Ishikawa (cell line): ENCODE measurements around the gene CACYBP.

Experiments used
- FOXM1 ChIP-seq: IDR thresholded peaks from 2 replicates; pipeline ENCODE4 v1.6.1; 2012; ENCODE audit warnings: low read depth, borderline replicate concordance
- REST ChIP-seq: IDR thresholded peaks from 2 replicates; pipeline ENCODE4 v1.6.1; 2012; ENCODE audit warnings: low read depth, mild to moderate bottlenecking
- USF1 ChIP-seq: IDR thresholded peaks from 2 replicates; pipeline ENCODE4 v1.6.1; 2012

- TF ChIP-seq USF1 (no peak), REST (no peak), FOXM1 (no peak)
These were observed 995 bp downstream of the CACYBP start for GRCh38 chr1:175000697-175001187.
